CD14-positive monocyte (primary cell): Measurements from ENCODE around the gene OPN1SW. TPM values are rescaled to one million over a fixed set of nuclear protein-coding genes. Genes with fewer than 3 reads are reported as not detected.

ENCODE experiments used
- DNase-seq, 3 donors: peaks; one replicate each; pipeline ENCODE4 v3.0.0-alpha.2; 2011 to 2022
- H2AFZ ChIP-seq: 2 replicates; pipeline ENCODE4 v1.6.0; 2012; ENCODE audit warnings: mild to moderate bottlenecking, low read depth, low read length, inconsistent platforms; ENCODE audit not compliant: insufficient read depth, poor library complexity, severe bottlenecking
- H3K27ac ChIP-seq, 2 donors: 1 replicate in 1 of 2; 2 replicates in 1 of 2; pipeline ENCODE4 v1.5.1; 2012 to 2013; ENCODE audit warnings: low read length in 2 of 2, control low read depth in 1 of 2, inconsistent platforms in 1 of 2, low read depth in 1 of 2, mild to moderate bottlenecking in 1 of 2
- H3K27me3 ChIP-seq, 2 donors: one replicate each; pipeline versions ENCODE4 v1.6.0 to v1.6.1; 2011 to 2013; ENCODE audit warnings: low read length in 2 of 2; ENCODE audit not compliant: control insufficient read depth in 2 of 2, insufficient read depth in 2 of 2
- H3K36me3 ChIP-seq, 2 donors: replicated peaks in 1 of 2; 1 replicate in 1 of 2; 2 replicates in 1 of 2; pipeline versions ENCODE4 v1.5.1 to v1.6.1; 2012 to 2013; ENCODE audit warnings: low read length in 2 of 2, control low read depth in 1 of 2, inconsistent platforms in 1 of 2, mild to moderate bottlenecking in 1 of 2; ENCODE audit not compliant: insufficient read depth in 2 of 2, control insufficient read depth in 1 of 2
- H3K4me1 ChIP-seq, 2 donors: 1 replicate in 1 of 2; 2 replicates in 1 of 2; pipeline versions ENCODE4 v1.5.1 to v1.6.1; 2012 to 2013; ENCODE audit warnings: low read length in 2 of 2, control low read depth in 1 of 2, inconsistent platforms in 1 of 2, mild to moderate bottlenecking in 1 of 2, moderate library complexity in 1 of 2; ENCODE audit not compliant: insufficient read depth in 2 of 2, control insufficient read depth in 1 of 2
- H3K4me2 ChIP-seq: replicated peaks from 2 replicates; pipeline ENCODE3; 2012; ENCODE audit warnings: low read length, moderate library complexity, mild to moderate bottlenecking; ENCODE audit not compliant: poor library complexity, severe bottlenecking; ENCODE audit errors: extremely low read depth
- H3K4me3 ChIP-seq, 3 experiments: fragments of 200-600 bp in 1 of 3; sonication (generic) in 1 of 3; replicated peaks in 1 of 3; 1 replicate in 2 of 3; 2 replicates in 1 of 3; pipeline ENCODE4 v1.5.1; 2011 to 2013; ENCODE audit warnings: low read length in 3 of 3, mild to moderate bottlenecking in 3 of 3, control low read depth in 2 of 3, low read depth in 2 of 3, inconsistent platforms in 1 of 3, moderate library complexity in 1 of 3
- H3K79me2 ChIP-seq: 2 replicates; pipeline ENCODE4 v1.6.0; 2012; ENCODE audit warnings: mild to moderate bottlenecking, control low read depth, inconsistent platforms, low read length, moderate library complexity; ENCODE audit not compliant: insufficient read depth
- H3K9ac ChIP-seq: 2 replicates; pipeline ENCODE4 v1.6.0; 2017; ENCODE audit warnings: low read length, mild to moderate bottlenecking; ENCODE audit not compliant: insufficient read depth, poor library complexity, severe bottlenecking
- H3K9me3 ChIP-seq, 2 donors: replicated peaks in 1 of 2; 1 replicate in 1 of 2; 2 replicates in 1 of 2; pipeline versions ENCODE4 v1.5.1 to v1.6.1; 2012 to 2013; ENCODE audit warnings: low read length in 2 of 2, control low read depth in 1 of 2; ENCODE audit not compliant: control insufficient read depth in 1 of 2, insufficient read depth in 1 of 2
- H4K20me1 ChIP-seq: 2 replicates; pipeline ENCODE4 v1.6.0; 2012; ENCODE audit warnings: mild to moderate bottlenecking, low read length, control low read depth, moderate library complexity; ENCODE audit not compliant: insufficient read depth
- H3K27ac Mint-ChIP-seq, 7 donors: one replicate each; pipeline ENCODE4 v1.8.0; 2020; ENCODE audit warnings: mild to moderate bottlenecking in 7 of 7, mixed read lengths in 7 of 7, moderate library complexity in 6 of 7, inconsistent platforms in 2 of 7
- H3K27me3 Mint-ChIP-seq, 3 donors: one replicate each; pipeline ENCODE4 v1.8.0; 2021 to 2022; ENCODE audit warnings: low read depth in 3 of 3, mild to moderate bottlenecking in 3 of 3, mixed read lengths in 3 of 3, moderate library complexity in 3 of 3, inconsistent platforms in 1 of 3
- H3K36me3 Mint-ChIP-seq, 2 donors: one replicate each; pipeline ENCODE4 v1.8.0; 2020; ENCODE audit warnings: mixed read lengths in 2 of 2, inconsistent platforms in 1 of 2, mild to moderate bottlenecking in 1 of 2
- H3K4me1 Mint-ChIP-seq: one replicate; pipeline ENCODE4 v1.8.0; 2020; ENCODE audit warnings: mild to moderate bottlenecking, mixed read lengths
- H3K4me3 Mint-ChIP-seq, 2 donors: one replicate each; pipeline ENCODE4 v1.8.0; 2020; ENCODE audit warnings: mild to moderate bottlenecking in 2 of 2, mixed read lengths in 2 of 2, moderate library complexity in 1 of 2
- H3K9me3 Mint-ChIP-seq, 7 donors: one replicate each; pipeline ENCODE4 v1.8.0; 2020 to 2022; ENCODE audit warnings: mixed read lengths in 7 of 7, mild to moderate bottlenecking in 6 of 7, moderate library complexity in 6 of 7, inconsistent platforms in 2 of 7
- WGBS: methylation state at CpG from one replicate; pipeline ENCODE4 v1.1.5; 2013; ENCODE audit warnings: missing lambda C conversion rate; ENCODE audit not compliant: insufficient coverage; 5-methylcytosine and 5-hydroxymethylcytosine counted together
- intact Hi-C, 2 donors: fragments of 100-400 bp; cut with micrococcal nuclease; formaldehyde crosslinking; loops; one replicate each; pipeline versions ENCODE4 v1.15.0 to v1.15.1; 2023
- polyA plus RNA-seq, 3 donors: library from polyadenylated mRNA; depleted of rRNA in 1 of 3; unstranded in 2 of 3; stranded (reverse) in 1 of 3; fragments of 300-500 nt in 2 of 3; fragments of >200 nt in 1 of 3; fragmentation: Illumina TruSeq in 2 of 3; gene quantifications; 1 replicate in 2 of 3; 2 replicates in 1 of 3; pipeline ENCODE4 v1.2.3, GENCODE V29; 2012 to 2021
- TF ChIP-seq, protein P1 (sequence below): fragments of 200-600 bp; IDR thresholded peaks from one replicate; pipeline ENCODE4 v1.8.0; 2022; ENCODE audit warnings: antibody characterized with exemption, mild to moderate bottlenecking

OPN1SW gene
- polyA plus RNA-seq, 3 donors = not detected

DNA sequence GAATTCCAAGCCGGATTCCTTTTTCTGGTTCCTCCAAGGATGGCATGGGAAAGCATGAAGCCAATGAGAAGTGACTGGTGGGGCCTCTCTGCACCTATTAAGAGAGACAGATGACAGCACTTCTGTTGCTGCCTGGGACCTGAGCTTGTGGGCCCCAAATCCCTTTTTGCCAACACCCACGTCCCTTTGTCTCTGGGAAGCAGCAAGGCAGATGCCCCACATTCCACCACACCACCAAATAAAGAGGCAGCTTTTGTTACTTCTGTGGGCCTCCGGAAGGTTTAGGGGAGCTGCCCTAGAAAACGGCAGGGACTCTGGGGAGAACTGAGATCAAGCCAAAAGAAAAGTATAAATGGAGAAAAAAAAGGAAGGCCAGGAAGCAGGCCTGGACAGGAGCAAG is 19.5 kb upstream of the OPN1SW start:
- no peaks in the 10 kb centered on the region for H3K9me3 ChIP-seq
- Mint-ChIP-seq H3K27me3 (peaks cover 14 to 30% (median 25%) of the 10 kb centered on the region in 3 donors), H3K9me3 (peaks cover 0 to 8% (median 2%) of the 10 kb centered on the region in 7 donors), H3K27ac (no peak overlapping the region), H3K4me3 (no peak overlapping the region), H3K4me1 (peaks cover 23% of the 10 kb centered on the region), H3K36me3 (peaks cover 0 to 4% of the 10 kb centered on the region in 2 donors)
- H3K36me3 ChIP-seq = no peaks in the 10 kb centered on the region
- intact Hi-C loops = no loop called here
- H3K27ac ChIP-seq = no peak overlapping the region
- no peak overlapping the region for H3K4me3 ChIP-seq
- H3K4me1 ChIP-seq = peaks cover 19 to 21% of the 10 kb centered on the region in 2 donors
- TF ChIP-seq, protein P1, sequence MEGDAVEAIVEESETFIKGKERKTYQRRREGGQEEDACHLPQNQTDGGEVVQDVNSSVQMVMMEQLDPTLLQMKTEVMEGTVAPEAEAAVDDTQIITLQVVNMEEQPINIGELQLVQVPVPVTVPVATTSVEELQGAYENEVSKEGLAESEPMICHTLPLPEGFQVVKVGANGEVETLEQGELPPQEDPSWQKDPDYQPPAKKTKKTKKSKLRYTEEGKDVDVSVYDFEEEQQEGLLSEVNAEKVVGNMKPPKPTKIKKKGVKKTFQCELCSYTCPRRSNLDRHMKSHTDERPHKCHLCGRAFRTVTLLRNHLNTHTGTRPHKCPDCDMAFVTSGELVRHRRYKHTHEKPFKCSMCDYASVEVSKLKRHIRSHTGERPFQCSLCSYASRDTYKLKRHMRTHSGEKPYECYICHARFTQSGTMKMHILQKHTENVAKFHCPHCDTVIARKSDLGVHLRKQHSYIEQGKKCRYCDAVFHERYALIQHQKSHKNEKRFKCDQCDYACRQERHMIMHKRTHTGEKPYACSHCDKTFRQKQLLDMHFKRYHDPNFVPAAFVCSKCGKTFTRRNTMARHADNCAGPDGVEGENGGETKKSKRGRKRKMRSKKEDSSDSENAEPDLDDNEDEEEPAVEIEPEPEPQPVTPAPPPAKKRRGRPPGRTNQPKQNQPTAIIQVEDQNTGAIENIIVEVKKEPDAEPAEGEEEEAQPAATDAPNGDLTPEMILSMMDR = no peak
- 95% methylated on average over 4 of the region's 4 CpGs for WGBS
- no peak overlapping the region for H2AFZ ChIP-seq
- H3K79me2 ChIP-seq = no peaks in the 10 kb centered on the region
- H3K9ac ChIP-seq = no peak overlapping the region
- no peaks in the 10 kb centered on the region for H4K20me1 ChIP-seq
- peaks cover 5 to 22% of the 10 kb centered on the region in 2 donors for H3K27me3 ChIP-seq
- no peak for DNase-seq
- no peak overlapping the region for H3K4me2 ChIP-seq

DNA sequence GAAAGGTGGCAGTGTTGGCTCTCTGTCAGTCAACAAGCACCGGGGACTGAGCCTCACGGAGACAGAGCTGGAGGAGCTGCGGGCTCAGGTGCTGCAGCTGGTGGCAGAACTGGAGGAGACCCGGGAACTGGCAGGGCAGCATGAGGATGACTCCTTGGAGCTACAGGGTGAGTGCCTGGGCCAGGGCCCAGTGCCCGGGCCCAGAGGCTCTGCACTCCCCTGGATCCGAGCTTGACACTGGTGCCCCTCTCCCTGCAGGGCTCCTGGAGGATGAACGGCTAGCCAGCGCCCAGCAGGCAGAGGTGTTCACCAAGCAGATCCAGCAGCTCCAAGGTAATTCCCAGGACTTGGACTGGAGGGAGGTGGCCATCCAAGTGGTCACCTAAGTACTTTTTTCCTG is 18.8 kb upstream of the OPN1SW start:
- H4K20me1 ChIP-seq = no peaks in the 10 kb centered on the region
- peaks cover 0 to 4% of the 10 kb centered on the region in 2 donors for H3K36me3 Mint-ChIP-seq
- H3K27ac Mint-ChIP-seq = no peak overlapping the region
- peaks cover 20 to 36% (median 32%) of the 10 kb centered on the region in 3 donors for H3K27me3 Mint-ChIP-seq
- H3K9me3 Mint-ChIP-seq = peaks cover 0 to 8% (median 2%) of the 10 kb centered on the region in 7 donors
- H3K4me1 Mint-ChIP-seq = peaks cover 21% of the 10 kb centered on the region
- peaks cover 10 to 28% of the 10 kb centered on the region in 2 donors for H3K27me3 ChIP-seq
- no peak overlapping the region for H3K4me3 Mint-ChIP-seq
- H3K4me1 ChIP-seq = peaks cover 19 to 21% of the 10 kb centered on the region in 2 donors
- H3K4me3 ChIP-seq = no peak overlapping the region
- 99% methylated on average over 7 of the region's 8 CpGs for WGBS
- H3K27ac ChIP-seq = no peak overlapping the region
- TF ChIP-seq, protein P1 = no peak
- intact Hi-C loops = no loop called here
- no peaks in the 10 kb centered on the region for H3K79me2 ChIP-seq
- no peak overlapping the region for H3K4me2 ChIP-seq
- no peak for DNase-seq
- H2AFZ ChIP-seq = no peak overlapping the region
- no peak overlapping the region for H3K9ac ChIP-seq
- no peaks in the 10 kb centered on the region for H3K9me3 ChIP-seq
- no peaks in the 10 kb centered on the region for H3K36me3 ChIP-seq
